Astrocyte (in vitro differentiated cells and primary cell): ENCODE measurements around the gene FSTL5. TPM values are rescaled to one million over a fixed set of nuclear protein-coding genes. Genes with fewer than 3 reads are reported as not detected.
A peak's percentile ranks its signal among the peaks of the same experiment; 100 is the strongest.

Experiments used
- DNase-seq: peaks from one replicate; pipeline ENCODE4 v3.0.0-alpha.2; 2010; ENCODE audit warnings: low read depth
- FAIRE-seq: peaks from 2 replicates; lab custom pipeline; 2011; peaks lifted over from hg19 to GRCh38; lab: Jason Lieb, UNC
- H2AFZ ChIP-seq: 2 replicates; pipeline ENCODE4 v1.6.0; 2012; ENCODE audit warnings: low read depth, low read length, inconsistent platforms
- H3K27ac ChIP-seq: 2 replicates; pipeline ENCODE4 v1.5.1; 2011; ENCODE audit warnings: low read depth, low read length, inconsistent platforms
- H3K27me3 ChIP-seq: 2 replicates; pipeline ENCODE4 v1.6.0; 2011; ENCODE audit warnings: low read length, inconsistent platforms; ENCODE audit not compliant: insufficient read depth
- H3K36me3 ChIP-seq: 2 replicates; pipeline ENCODE4 v1.5.1; 2011; ENCODE audit warnings: low read length, inconsistent platforms; ENCODE audit not compliant: insufficient read depth
- H3K4me1 ChIP-seq: 2 replicates; pipeline ENCODE4 v1.5.1; 2011; ENCODE audit warnings: low read length, inconsistent platforms; ENCODE audit not compliant: insufficient read depth
- H3K4me2 ChIP-seq: 2 replicates; pipeline ENCODE4 v1.6.0; 2012; ENCODE audit warnings: low read length, inconsistent platforms
- H3K4me3 ChIP-seq: 2 replicates; pipeline ENCODE4 v1.5.1; 2011; ENCODE audit warnings: low read depth, mild to moderate bottlenecking, low read length, inconsistent platforms; ENCODE audit not compliant: insufficient read depth
- H3K79me2 ChIP-seq: 2 replicates; pipeline ENCODE4 v1.6.0; 2012; ENCODE audit warnings: mild to moderate bottlenecking, low read length, inconsistent platforms; ENCODE audit not compliant: insufficient read depth
- H3K9ac ChIP-seq: 2 replicates; pipeline ENCODE4 v1.6.0; 2012; ENCODE audit warnings: mild to moderate bottlenecking, low read length, inconsistent platforms
- H3K9me3 ChIP-seq: 2 replicates; pipeline ENCODE4 v1.5.1; 2012; ENCODE audit warnings: low read depth, mild to moderate bottlenecking, low read length, inconsistent platforms; ENCODE audit not compliant: insufficient read depth
- H4K20me1 ChIP-seq: 2 replicates; pipeline ENCODE4 v1.6.0; 2012; ENCODE audit warnings: low read length, inconsistent platforms; ENCODE audit not compliant: insufficient read depth
- H3K27ac Mint-ChIP-seq: one replicate; pipeline ENCODE4 v1.8.0; 2021; ENCODE audit warnings: mild to moderate bottlenecking, mixed read lengths; ENCODE audit not compliant: unreplicated experiment
- H3K27me3 Mint-ChIP-seq: one replicate; pipeline ENCODE4 v1.8.0; 2021; ENCODE audit warnings: low read depth, mixed read lengths; ENCODE audit not compliant: unreplicated experiment
- H3K36me3 Mint-ChIP-seq: one replicate; pipeline ENCODE4 v1.8.0; 2021; ENCODE audit warnings: low read depth, mixed read lengths; ENCODE audit not compliant: unreplicated experiment
- H3K4me1 Mint-ChIP-seq: one replicate; pipeline ENCODE4 v1.8.0; 2021; ENCODE audit warnings: low read depth, mixed read lengths; ENCODE audit not compliant: unreplicated experiment
- H3K4me3 Mint-ChIP-seq: one replicate; pipeline ENCODE4 v1.8.0; 2021; ENCODE audit warnings: mild to moderate bottlenecking, moderate library complexity, mixed read lengths; ENCODE audit not compliant: unreplicated experiment
- H3K9me3 Mint-ChIP-seq: one replicate; pipeline ENCODE4 v1.8.0; 2021; ENCODE audit warnings: mild to moderate bottlenecking, mixed read lengths; ENCODE audit not compliant: unreplicated experiment
- EZH2 ChIP-seq: IDR thresholded peaks from 2 replicates; pipeline ENCODE4 v1.6.1; 2012; ENCODE audit warnings: mild to moderate bottlenecking, low read length, inconsistent platforms; ENCODE audit not compliant: insufficient read depth
- total RNA-seq: library from RNA; stranded (reverse); gene quantifications from 2 replicates; pipeline ENCODE4 v1.2.1, GENCODE V29; 2021
- TF ChIP-seq, protein P1 (sequence below): IDR thresholded peaks from 2 replicates; pipeline ENCODE4 v1.5.1; 2011; ENCODE audit warnings: low read depth, mild to moderate bottlenecking, inconsistent platforms, low read length, moderate library complexity; ENCODE audit not compliant: insufficient read depth

FSTL5 gene
- total RNA-seq, 1 donor from 2014 or later = 0.43 TPM

DNA sequence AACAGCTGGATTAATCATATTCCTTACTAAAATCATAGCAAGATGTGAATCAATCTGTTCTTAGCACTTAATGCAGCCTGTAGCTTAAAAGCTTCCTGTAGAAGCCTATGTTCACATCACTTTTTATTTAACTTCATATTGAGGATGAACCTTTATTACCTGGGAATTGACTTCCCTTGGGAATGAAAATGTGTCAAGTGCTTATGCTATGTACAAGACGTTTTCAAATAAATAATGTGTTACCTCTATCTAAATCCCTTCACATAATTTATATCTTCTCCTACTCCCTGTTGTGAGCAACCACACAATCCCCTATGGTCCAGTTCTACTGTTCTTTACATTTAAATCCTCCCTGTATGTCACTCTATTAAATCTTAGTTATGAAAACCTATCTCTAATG, 633.1 kb downstream of the FSTL5 start:
- Mint-ChIP-seq H3K4me3 (no peak overlapping the region), H3K9me3 (no peaks in the 10 kb centered on the region), H3K36me3 (no peaks in the 10 kb centered on the region), H3K27me3 (no peaks in the 10 kb centered on the region), H3K27ac (no peak overlapping the region), H3K4me1 (no peaks in the 10 kb centered on the region)
- FAIRE-seq (no peak), DNase-seq (no peak)
- no peaks in the 10 kb centered on the region for H3K27me3 ChIP-seq
- no peaks in the 10 kb centered on the region for H3K4me1 ChIP-seq
- no peak overlapping the region for H3K9ac ChIP-seq
- no peaks in the 10 kb centered on the region for H3K36me3 ChIP-seq
- H3K9me3 ChIP-seq = no peaks in the 10 kb centered on the region
- no peaks in the 10 kb centered on the region for H3K79me2 ChIP-seq
- no peak overlapping the region for H3K27ac ChIP-seq
- TF ChIP-seq, protein P1, sequence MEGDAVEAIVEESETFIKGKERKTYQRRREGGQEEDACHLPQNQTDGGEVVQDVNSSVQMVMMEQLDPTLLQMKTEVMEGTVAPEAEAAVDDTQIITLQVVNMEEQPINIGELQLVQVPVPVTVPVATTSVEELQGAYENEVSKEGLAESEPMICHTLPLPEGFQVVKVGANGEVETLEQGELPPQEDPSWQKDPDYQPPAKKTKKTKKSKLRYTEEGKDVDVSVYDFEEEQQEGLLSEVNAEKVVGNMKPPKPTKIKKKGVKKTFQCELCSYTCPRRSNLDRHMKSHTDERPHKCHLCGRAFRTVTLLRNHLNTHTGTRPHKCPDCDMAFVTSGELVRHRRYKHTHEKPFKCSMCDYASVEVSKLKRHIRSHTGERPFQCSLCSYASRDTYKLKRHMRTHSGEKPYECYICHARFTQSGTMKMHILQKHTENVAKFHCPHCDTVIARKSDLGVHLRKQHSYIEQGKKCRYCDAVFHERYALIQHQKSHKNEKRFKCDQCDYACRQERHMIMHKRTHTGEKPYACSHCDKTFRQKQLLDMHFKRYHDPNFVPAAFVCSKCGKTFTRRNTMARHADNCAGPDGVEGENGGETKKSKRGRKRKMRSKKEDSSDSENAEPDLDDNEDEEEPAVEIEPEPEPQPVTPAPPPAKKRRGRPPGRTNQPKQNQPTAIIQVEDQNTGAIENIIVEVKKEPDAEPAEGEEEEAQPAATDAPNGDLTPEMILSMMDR = no peak
- TF ChIP-seq EZH2 = no peak
- no peak overlapping the region for H2AFZ ChIP-seq
- no peaks in the 10 kb centered on the region for H4K20me1 ChIP-seq
- H3K4me3 ChIP-seq = no peak overlapping the region
- H3K4me2 ChIP-seq = no peak overlapping the region

DNA sequence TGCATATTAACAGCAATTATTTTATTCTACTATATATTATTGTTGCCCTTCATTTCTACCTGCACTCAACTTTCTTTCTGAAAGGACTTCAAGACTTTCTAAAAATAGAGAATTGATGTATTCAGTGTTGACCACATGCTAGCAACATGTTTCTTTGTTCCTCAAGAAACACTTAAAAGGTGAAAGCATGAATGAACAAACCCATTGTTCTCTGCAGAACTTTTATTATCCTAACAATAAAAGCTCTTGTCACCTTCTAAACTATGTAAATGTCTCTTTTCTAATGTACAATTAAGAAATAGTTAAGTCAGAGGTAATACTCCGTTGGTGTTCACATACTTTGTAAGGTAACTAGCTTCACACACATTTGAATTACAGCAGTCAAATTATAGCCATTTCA, 638.7 kb downstream of the FSTL5 start:
- Histone ChIP-seq H3K9ac (no peak overlapping the region), H3K9me3 (no peaks in the 10 kb centered on the region), H4K20me1 (no peaks in the 10 kb centered on the region), H3K79me2 (no peaks in the 10 kb centered on the region), H3K36me3 (no peaks in the 10 kb centered on the region), H3K4me3 (no peak overlapping the region), H3K4me2 (no peak overlapping the region), H3K27me3 (no peaks in the 10 kb centered on the region), H2AFZ (no peak overlapping the region), H3K27ac (no peak overlapping the region), H3K4me1 (no peaks in the 10 kb centered on the region)
- TF ChIP-seq EZH2 = no peak
- TF ChIP-seq, protein P1 = no peak
- DNase-seq = no peak
- no peak for FAIRE-seq
- Mint-ChIP-seq H3K27ac (no peak overlapping the region), H3K4me1 (no peaks in the 10 kb centered on the region), H3K4me3 (no peak overlapping the region), H3K27me3 (no peaks in the 10 kb centered on the region), H3K9me3 (no peaks in the 10 kb centered on the region), H3K36me3 (no peaks in the 10 kb centered on the region)

DNA sequence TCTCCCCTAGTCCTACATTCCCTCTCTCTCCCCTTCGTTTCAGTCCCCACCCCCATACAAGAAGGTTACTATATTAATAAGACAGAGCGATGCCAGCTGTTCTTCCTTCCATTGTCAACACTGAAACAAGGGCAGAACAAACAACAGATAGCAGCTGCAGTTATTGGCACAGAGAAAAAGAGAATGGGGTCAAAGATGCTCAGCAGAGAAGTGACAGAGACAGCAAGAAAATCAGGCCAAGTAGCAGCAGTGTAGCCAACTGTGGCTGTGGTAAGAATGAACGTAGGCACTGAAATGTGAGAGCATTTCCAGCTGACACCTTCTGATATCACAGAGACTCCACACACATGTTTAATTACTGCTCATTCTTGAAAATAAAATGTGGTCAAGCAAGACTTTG, 641.8 kb downstream of the FSTL5 start:
- Mint-ChIP-seq H3K27me3 (no peaks in the 10 kb centered on the region), H3K9me3 (no peaks in the 10 kb centered on the region), H3K36me3 (no peaks in the 10 kb centered on the region), H3K27ac (no peak overlapping the region), H3K4me3 (no peak overlapping the region), H3K4me1 (no peaks in the 10 kb centered on the region)
- TF ChIP-seq EZH2 = no peak
- FAIRE-seq (no peak), DNase-seq (peak; percentile 20)
- H3K4me1 ChIP-seq = no peaks in the 10 kb centered on the region
- H3K27me3 ChIP-seq = no peaks in the 10 kb centered on the region
- H3K4me2 ChIP-seq = no peak overlapping the region
- H3K9me3 ChIP-seq = no peaks in the 10 kb centered on the region
- no peak overlapping the region for H3K27ac ChIP-seq
- H3K36me3 ChIP-seq = no peaks in the 10 kb centered on the region
- H3K4me3 ChIP-seq = no peak overlapping the region
- peak overlapping the region; percentile 30 for H2AFZ ChIP-seq
- no peaks in the 10 kb centered on the region for H4K20me1 ChIP-seq
- H3K79me2 ChIP-seq = no peaks in the 10 kb centered on the region
- H3K9ac ChIP-seq = no peak overlapping the region
